Measurements from ENCODE around the gene CSTPP1.

DNA sequence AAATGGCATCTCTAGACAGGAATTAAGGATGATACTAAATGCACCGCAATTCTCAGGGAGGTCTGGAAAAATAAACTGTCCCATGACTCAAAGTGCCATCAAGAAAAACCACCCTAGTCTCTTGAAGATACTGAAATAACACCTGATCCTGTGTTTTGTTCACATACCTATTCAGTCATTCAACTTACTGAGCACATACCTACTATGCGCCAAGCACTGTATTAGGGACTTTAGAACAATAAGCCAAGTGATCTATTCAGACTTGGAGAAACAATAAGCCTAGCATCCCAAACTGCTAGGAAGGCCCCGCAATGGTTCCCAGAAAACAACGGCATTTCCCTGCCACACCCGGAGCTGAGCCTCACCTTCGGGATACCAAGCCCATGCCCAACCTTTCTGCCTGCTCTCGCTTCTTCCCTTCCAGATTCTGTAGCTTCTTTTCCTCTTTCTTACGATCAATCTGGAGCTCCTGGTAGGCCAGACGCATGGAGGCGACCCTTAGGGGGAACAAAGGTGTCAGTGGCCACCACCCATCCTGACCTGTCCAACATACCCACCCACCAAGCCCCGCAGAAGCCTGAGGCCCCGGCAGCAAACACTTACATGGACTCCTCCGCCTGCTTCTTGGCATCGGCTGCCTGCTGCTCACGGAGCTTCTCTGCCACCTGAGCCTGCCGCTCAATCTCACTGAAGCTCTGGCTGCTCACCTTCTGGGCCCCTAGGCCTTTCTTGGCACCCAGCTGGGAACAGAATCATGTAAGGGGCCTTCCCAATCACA lies 234.7 kb downstream of the CSTPP1 start:
- TF ChIP-seq, protein P1, sequence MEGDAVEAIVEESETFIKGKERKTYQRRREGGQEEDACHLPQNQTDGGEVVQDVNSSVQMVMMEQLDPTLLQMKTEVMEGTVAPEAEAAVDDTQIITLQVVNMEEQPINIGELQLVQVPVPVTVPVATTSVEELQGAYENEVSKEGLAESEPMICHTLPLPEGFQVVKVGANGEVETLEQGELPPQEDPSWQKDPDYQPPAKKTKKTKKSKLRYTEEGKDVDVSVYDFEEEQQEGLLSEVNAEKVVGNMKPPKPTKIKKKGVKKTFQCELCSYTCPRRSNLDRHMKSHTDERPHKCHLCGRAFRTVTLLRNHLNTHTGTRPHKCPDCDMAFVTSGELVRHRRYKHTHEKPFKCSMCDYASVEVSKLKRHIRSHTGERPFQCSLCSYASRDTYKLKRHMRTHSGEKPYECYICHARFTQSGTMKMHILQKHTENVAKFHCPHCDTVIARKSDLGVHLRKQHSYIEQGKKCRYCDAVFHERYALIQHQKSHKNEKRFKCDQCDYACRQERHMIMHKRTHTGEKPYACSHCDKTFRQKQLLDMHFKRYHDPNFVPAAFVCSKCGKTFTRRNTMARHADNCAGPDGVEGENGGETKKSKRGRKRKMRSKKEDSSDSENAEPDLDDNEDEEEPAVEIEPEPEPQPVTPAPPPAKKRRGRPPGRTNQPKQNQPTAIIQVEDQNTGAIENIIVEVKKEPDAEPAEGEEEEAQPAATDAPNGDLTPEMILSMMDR (IDR thresholded peaks at IDR 0.05) = no peak
- no peak for TF ChIP-seq EZH2 (IDR thresholded peaks at IDR 0.05)
